ENCODE measurements around the gene SF3B3.
"Not testable (repeated sequence)": the region's sequence is repeated elsewhere in the genome, so short reads cannot be mapped to it uniquely, and the experiment has no call there.

The SF3B3 gene

DNA sequence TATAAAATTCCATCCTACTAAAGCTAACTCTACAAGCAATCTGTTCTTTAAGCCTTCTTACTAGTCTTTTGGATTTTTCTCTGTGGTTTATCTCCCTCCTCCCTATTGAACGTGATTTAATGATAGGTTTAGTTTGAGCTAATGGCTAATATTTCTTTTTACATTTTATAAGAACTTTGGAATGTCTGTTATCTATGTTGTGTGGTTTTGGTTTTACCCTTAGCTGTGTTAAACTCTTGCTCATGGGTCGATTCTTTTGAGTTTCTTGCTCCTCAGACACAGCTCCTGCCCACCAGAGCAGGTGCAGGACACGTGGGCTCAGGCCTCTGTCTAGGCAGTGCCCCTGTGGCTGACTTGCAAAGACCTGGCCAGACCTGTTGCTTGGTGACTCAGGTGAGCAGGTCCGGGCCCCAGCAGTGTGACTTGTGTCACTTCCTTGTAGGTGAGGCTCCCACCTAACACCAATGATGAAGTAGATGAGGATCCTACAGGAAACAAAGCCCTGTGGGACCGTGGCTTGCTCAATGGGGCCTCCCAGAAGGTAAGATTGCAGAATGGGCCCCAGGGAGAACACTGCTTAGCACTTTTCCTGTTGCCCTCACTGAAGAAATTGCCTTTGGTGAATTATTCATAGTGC lies 45.1 kb downstream of the SF3B3 start:
- DNase-seq (ENCODE audit: low read depth) = no peak

GRCh38 chr16:70569752-70570151 lies 46.1 kb downstream of the SF3B3 start:
- DNase-seq (ENCODE audit: low read depth) = no peak

GRCh38 chr16:70570967-70571570 lies 47.5 kb downstream of the SF3B3 start:
- no peak for DNase-seq (ENCODE audit: low read depth)

DNA sequence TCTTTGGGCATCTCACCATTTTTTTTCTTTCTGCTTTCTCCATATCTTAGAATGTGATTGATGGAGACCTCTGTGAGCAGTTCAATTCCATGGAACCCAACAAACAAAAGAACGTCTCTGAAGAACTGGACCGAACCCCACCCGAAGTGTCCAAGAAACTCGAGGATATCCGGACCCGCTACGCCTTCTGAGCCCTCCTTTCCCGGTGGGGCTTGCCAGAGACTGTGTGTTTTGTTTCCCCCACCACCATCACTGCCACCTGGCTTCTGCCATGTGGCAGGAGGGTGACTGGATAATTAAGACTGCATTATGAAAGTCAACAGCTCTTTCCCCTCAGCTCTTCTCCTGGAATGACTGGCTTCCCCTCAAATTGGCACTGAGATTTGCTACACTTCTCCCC lies 48.0 kb downstream of the SF3B3 start:
- no peak for DNase-seq (ENCODE audit: low read depth)

DNA sequence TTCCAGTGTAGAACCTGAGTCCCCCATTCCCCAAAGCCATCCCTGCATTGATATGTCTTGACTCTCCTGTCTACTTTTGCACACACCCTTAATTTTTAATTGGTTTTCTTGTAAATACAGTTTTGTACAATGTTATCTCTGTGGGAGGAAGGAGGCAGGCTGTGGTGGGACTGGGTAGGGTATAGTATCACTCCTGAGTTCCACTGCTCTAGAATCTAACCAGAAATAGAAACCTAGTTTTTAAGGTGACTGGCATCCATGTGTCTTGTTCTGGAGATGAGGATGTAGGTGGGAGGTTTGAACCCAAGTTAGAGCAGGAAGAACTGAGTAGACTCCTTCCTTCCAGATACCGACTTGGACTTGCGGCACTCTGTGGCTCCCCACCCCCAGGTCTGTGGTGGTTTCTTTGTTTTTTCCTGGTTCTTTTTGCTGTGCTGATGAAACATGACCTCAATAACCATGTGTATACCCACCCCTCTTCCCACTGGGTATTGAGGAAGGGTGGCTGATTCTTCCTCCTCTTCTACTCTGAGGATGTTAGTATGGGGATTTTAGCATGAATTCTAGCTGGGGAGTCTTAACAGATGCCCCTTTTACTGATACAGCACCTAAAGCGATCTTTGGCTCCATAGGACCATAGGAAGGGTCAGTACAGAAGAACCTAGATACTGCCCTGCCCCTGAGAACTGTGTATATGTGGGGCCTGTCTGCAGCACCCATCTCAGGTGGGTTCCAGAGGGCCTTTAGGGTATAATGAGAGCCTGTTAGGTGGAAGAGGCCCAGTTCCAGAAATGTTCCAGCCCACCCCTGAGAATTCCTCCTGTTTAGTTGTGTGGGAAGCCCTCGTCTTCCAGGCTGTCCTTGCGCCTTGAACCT lies 48.7 kb downstream of the SF3B3 start:
- DNase-seq (ENCODE audit: low read depth) = no peak

DNA sequence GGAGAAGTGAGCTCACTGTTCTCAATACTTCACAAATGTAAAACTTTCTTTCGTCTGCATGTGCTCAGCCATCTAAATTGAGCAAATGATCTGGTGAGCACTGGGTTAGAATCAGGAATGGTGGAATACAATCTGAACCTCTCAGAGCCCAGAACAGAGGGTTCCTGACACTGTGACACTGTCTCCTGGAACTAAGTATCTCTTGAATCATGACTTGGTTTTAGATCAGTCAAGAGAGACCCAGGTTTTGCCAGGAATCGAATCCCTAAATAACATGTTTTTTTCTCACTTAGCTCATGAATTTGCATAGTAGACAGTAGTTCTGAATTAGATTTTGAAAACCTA lies 49.3 kb downstream of the SF3B3 start:
- DNase-seq (ENCODE audit: low read depth) = no peak

GRCh38 chr16:70573451-70574121 lies 50.0 kb downstream of the SF3B3 start:
- no peak for DNase-seq (ENCODE audit: low read depth)

GRCh38 chr16:70574595-70575271 lies 51.1 kb downstream of the SF3B3 start:
- DNase-seq (ENCODE audit: low read depth) = no peak

GRCh38 chr16:70575376-70575775 lies 51.8 kb downstream of the SF3B3 start:
- DNase-seq (ENCODE audit: low read depth) = no peak

DNA sequence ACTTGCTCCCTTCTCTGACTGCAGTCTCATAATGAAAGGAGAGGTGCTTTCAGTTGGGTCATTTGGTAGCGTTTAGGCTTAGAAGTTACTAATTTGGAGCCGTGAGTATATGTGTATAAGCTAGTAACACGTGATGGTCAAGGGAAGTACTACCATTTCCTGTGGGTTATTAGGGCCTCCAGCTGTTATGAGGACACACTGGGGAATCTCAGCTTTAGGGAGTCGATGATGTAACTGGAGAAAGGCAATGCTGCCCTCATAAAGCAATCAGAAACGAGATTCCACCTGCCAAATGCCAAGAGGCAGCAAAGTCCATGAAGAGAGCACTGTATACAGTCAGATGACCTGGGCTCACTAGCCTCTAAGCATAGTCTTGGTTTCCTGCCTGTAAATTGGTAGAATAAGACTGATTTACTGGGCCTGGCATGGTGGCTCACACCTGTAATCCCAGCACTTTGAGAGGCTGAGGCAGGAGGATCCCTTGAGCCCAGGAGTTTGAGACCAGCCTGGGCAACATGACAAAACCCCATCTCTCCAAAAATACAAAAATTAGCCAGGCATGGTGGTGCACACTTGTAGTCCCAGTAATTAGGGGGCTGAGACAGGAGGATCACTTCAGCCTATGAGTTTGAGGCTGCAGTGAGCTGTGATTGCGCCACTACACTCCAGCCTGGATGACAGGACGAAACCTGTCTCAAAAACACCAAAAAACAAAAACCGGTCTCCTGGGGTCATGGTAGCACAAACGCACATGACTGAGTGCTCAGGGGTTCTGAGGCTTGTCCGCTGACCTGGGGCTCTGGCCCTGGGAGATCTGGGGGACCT lies 53.0 kb downstream of the SF3B3 start:
- no peak for DNase-seq (ENCODE audit: low read depth)

- no peak for DNase-seq (ENCODE audit: low read depth)
Measured at GRCh38 chr16:70577256-70577698, 53.7 kb downstream of the SF3B3 start.

GRCh38 chr16:70578035-70578434 lies 54.4 kb downstream of the SF3B3 start:
- DNase-seq (ENCODE audit: low read depth) = no peak

DNA sequence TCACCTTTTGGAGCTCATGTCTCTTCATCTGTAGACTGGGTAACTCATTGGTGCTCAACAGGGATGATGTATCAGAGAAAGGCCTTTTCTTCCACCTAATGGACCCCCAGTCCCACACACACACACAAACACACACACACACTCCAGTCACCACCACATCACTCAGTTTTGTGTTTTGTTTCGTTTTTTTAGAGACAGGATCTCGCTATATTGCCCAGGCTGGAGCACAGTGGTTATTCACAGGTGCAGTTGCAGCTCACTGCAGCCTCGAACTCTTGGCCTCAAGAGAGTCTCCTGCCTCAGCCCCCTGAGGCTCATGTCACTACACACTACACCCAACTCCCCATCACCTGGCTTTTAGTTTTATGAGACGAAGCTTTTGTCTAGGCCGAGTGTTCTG lies 55.6 kb downstream of the SF3B3 start:
- DNase-seq (ENCODE audit: low read depth) = no peak

- DNase-seq (ENCODE audit: low read depth) = no peak
Measured at GRCh38 chr16:70579648-70580630, 56.3 kb downstream of the SF3B3 start.

- DNase-seq (ENCODE audit: low read depth) = no peak
Measured at GRCh38 chr16:70582280-70582978, 58.8 kb downstream of the SF3B3 start.

DNA sequence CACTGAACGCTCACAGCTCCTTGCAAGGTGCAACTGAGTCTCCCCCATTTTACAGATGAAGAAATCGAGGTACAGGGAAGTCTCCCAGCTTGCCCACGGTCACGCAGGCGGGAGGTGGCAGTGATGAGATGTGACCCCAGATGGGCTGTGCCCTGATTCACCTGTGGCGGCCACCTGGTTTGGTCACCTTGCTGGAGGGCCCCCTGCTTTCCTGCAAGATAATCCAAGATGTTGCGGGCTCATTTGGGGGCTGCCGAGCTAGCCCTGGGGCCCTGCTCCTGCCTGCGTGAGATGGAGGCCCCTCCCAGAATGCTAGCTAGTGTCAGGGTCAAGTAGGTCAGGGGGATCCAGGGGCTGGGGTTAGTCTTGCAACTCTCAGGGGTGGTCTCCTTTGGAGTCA lies 63.1 kb downstream of the SF3B3 start:
- no peak for DNase-seq (ENCODE audit: low read depth)

- no peak for DNase-seq (ENCODE audit: low read depth)
Measured at GRCh38 chr16:70588565-70588964, 64.9 kb downstream of the SF3B3 start.

DNA sequence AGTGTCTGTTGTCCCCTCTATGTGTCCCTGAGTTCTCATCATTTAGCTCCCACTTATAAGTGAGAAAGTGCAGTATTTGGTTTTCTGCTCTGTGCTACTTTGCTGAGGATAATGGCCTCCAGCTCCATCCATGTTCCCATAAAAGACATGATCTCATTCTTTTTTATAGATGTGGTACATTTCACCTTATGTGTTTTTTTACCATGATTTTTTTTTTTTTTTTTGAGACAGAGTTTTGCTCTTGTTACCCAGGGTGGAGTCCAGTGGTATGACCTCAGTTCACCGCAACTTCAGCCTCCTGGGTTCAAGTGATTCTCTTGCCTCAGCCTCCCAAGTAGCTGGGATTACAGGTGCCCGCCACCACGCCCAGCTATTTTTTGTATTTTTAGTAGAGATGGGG lies 65.8 kb downstream of the SF3B3 start:
- not testable (repeated sequence) for DNase-seq (ENCODE audit: low read depth)

- no peak for DNase-seq (ENCODE audit: low read depth)
Measured at GRCh38 chr16:70589998-70590471, 66.4 kb downstream of the SF3B3 start.
